IMR-90 (cell line): ENCODE results near the gene RAB20. TPM values are rescaled to one million over a fixed set of nuclear protein-coding genes. Genes with fewer than 3 reads are reported as not detected.

Experiments used
- ATAC-seq: fragments of 200-7000 bp; cut with Tn5 transposase; 2 replicates; pipeline ENCODE4 v1.9.1; 2020; ENCODE audit warnings: low read depth, mild to moderate bottlenecking, moderate library complexity
- BruUV-seq: library from RNA; stranded (reverse); fragments of 400-500 nt; replicated peaks from 2 replicates; lab custom pipeline; 2021; lab: Mats Ljungman, UMichigan
- CTCF ChIA-PET: fragments of 300-600 bp; formaldehyde crosslinking; extraction: SDS; loops from one replicate; lab custom pipeline; 2021; ENCODE audit warnings: antibody characterized with exemption; lab: Yijun Ruan, JAX
- POLR2A ChIA-PET: fragments of 300-600 bp; sonication (Branson Sonifier 250); formaldehyde crosslinking; loops from one replicate; lab custom pipeline; 2022; ENCODE audit warnings: antibody characterized with exemption; ENCODE audit not compliant: unreplicated experiment; lab: Charles Lee
- DNase-seq: peaks from one replicate; pipeline ENCODE4 v3.0.0; 2013
- H2AFZ ChIP-seq: replicated peaks from 2 replicates; pipeline ENCODE3; 2013; ENCODE audit warnings: low read length, mild to moderate bottlenecking; ENCODE audit not compliant: poor library complexity
- H2AK5ac ChIP-seq: 2 replicates; pipeline ENCODE4 v1.6.1; 2013; ENCODE audit warnings: low read depth, low read length, inconsistent platforms
- H2AK9ac ChIP-seq: replicated peaks from 2 replicates; pipeline ENCODE3; 2013; ENCODE audit warnings: mild to moderate bottlenecking, low read depth, low read length, moderate library complexity; ENCODE audit not compliant: poor library complexity
- H2BK120ac ChIP-seq: 2 replicates; pipeline ENCODE4 v1.6.1; 2013; ENCODE audit warnings: low read depth, low read length, inconsistent platforms
- H2BK15ac ChIP-seq: 3 replicates; pipeline ENCODE4 v1.6.1; 2013; ENCODE audit warnings: low read depth, low read length, inconsistent platforms
- H2BK20ac ChIP-seq: 2 replicates; pipeline ENCODE4 v1.6.1; 2013; ENCODE audit warnings: low read depth, mild to moderate bottlenecking, inconsistent platforms, low read length, moderate library complexity
- H2BK5ac ChIP-seq: 2 replicates; pipeline ENCODE4 v1.6.1; 2013; ENCODE audit warnings: mild to moderate bottlenecking, low read depth, low read length, inconsistent platforms; ENCODE audit not compliant: poor library complexity, severe bottlenecking
- H3K14ac ChIP-seq: replicated peaks from 2 replicates; pipeline ENCODE4 v1.6.1; 2013; ENCODE audit warnings: low read depth, low read length, inconsistent platforms
- H3K18ac ChIP-seq: 2 replicates; pipeline ENCODE4 v1.6.1; 2013; ENCODE audit warnings: low read depth, low read length, control low read depth
- H3K23ac ChIP-seq: 2 replicates; pipeline ENCODE4 v1.6.1; 2013; ENCODE audit warnings: low read depth, low read length, inconsistent platforms
- H3K27ac ChIP-seq: 2 replicates; pipeline ENCODE4 v1.5.1; 2013; ENCODE audit warnings: mild to moderate bottlenecking, control low read depth, low read length; ENCODE audit not compliant: insufficient read depth
- H3K27me3 ChIP-seq: 2 replicates; pipeline ENCODE4 v1.6.1; 2013; ENCODE audit warnings: low read length; ENCODE audit not compliant: control insufficient read depth, insufficient read depth
- H3K36me3 ChIP-seq: 2 replicates; pipeline ENCODE4 v1.6.1; 2013; ENCODE audit warnings: low read length, mixed read lengths; ENCODE audit not compliant: control insufficient read depth, insufficient read depth
- H3K4ac ChIP-seq: 2 replicates; pipeline ENCODE4 v1.6.1; 2013; ENCODE audit warnings: low read depth, low read length, inconsistent platforms
- H3K4me1 ChIP-seq: 2 replicates; pipeline ENCODE4 v1.6.1; 2013; ENCODE audit warnings: low read length, mixed read lengths; ENCODE audit not compliant: control insufficient read depth, insufficient read depth
- H3K4me2 ChIP-seq: 2 replicates; pipeline ENCODE4 v1.6.1; 2013; ENCODE audit warnings: low read depth, mild to moderate bottlenecking, control low read depth, low read length, moderate library complexity
- H3K4me3 ChIP-seq: 2 replicates; pipeline ENCODE4 v1.5.1; 2013; ENCODE audit warnings: low read depth, mild to moderate bottlenecking, control low read depth, low read length, moderate library complexity; ENCODE audit not compliant: insufficient read depth
- H3K56ac ChIP-seq: 2 replicates; pipeline ENCODE4 v1.6.1; 2013; ENCODE audit warnings: low read length, inconsistent platforms; ENCODE audit not compliant: insufficient read depth; ENCODE audit errors: extremely low read depth
- H3K79me1 ChIP-seq, 2 experiments: 2 replicates each; pipeline ENCODE4 v1.6.1; 2013; ENCODE audit warnings: low read length in 2 of 2, inconsistent platforms in 1 of 2, low read depth in 1 of 2
- H3K9ac ChIP-seq: 2 replicates; pipeline ENCODE4 v1.6.1; 2013; ENCODE audit warnings: low read depth, low read length, control low read depth
- H3K9me1 ChIP-seq: 2 replicates; pipeline ENCODE4 v1.6.1; 2013; ENCODE audit warnings: low read length, inconsistent platforms; ENCODE audit not compliant: insufficient read depth
- H3K9me3 ChIP-seq: 2 replicates; pipeline ENCODE4 v1.6.1; 2013; ENCODE audit warnings: low read length; ENCODE audit not compliant: control insufficient read depth, insufficient read depth
- H4K20me1 ChIP-seq: 2 replicates; pipeline ENCODE4 v1.6.1; 2013; ENCODE audit warnings: low read length, inconsistent platforms; ENCODE audit not compliant: insufficient read depth
- H4K5ac ChIP-seq: 2 replicates; pipeline ENCODE4 v1.6.1; 2013; ENCODE audit warnings: mild to moderate bottlenecking, low read depth, low read length, control low read depth
- H4K8ac ChIP-seq, 2 experiments: 2 replicates each; pipeline ENCODE4 v1.6.1; 2013; ENCODE audit warnings: low read depth in 2 of 2, low read length in 2 of 2, control low read depth in 1 of 2, inconsistent platforms in 1 of 2
- H4K91ac ChIP-seq: 2 replicates; pipeline ENCODE4 v1.6.1; 2013; ENCODE audit warnings: low read depth, low read length, inconsistent platforms; ENCODE audit not compliant: insufficient read depth
- BHLHE40 ChIP-seq: fragments of 150-350 bp; IDR thresholded peaks from 2 replicates; pipeline ENCODE4 v1.6.1; 2016; ENCODE audit warnings: mild to moderate bottlenecking, low read depth, low read length
- FOS ChIP-seq: fragments of 150-350 bp; IDR thresholded peaks from 2 replicates; pipeline ENCODE4 v1.6.1; 2016; ENCODE audit warnings: low read depth, low read length
- MAFK ChIP-seq: IDR thresholded peaks from 2 replicates; pipeline ENCODE4 v1.6.1; 2012; ENCODE audit warnings: low read depth, low read length, improper control_type of control experiment
- POLR2A ChIP-seq: IDR thresholded peaks from 2 replicates; pipeline ENCODE4 v1.6.1; 2012; ENCODE audit warnings: mild to moderate bottlenecking, low read depth, low read length
- RFX5 ChIP-seq: IDR thresholded peaks from 2 replicates; pipeline ENCODE4 v1.8.0; 2012; ENCODE audit warnings: low read depth, mild to moderate bottlenecking, low read length, moderate library complexity
- WGBS, 2 experiments: methylation state at CpG; one replicate each; pipeline versions ENCODE4 v1.1.5 to v1.1.7; 2013; ENCODE audit warnings: missing lambda C conversion rate in 2 of 2; ENCODE audit not compliant: insufficient read length in 1 of 2; ENCODE audit errors: extremely low coverage in 2 of 2; 5-methylcytosine and 5-hydroxymethylcytosine counted together
- dilution Hi-C: fragments of 300-500 bp; cut with HindIII; formaldehyde crosslinking; loops from one replicate; pipeline ENCODE4 v1.14.3; 2018; ENCODE audit warnings: low sequenced_read_pairs; ENCODE audit not compliant: unreplicated experiment
- in situ Hi-C: fragments of 300-500 bp; cut with MboI; formaldehyde crosslinking; loops from 3 replicates; pipeline ENCODE4 v1.14.3; 2019; ENCODE audit warnings: low sequenced_read_pairs, inconsistent platforms, mixed read lengths
- intact Hi-C: fragments of 100-400 bp; cut with micrococcal nuclease; formaldehyde crosslinking; loops from 2 replicates; pipeline ENCODE4 v1.10.0; 2022
- polyA plus RNA-seq, 3 experiments: library from polyadenylated mRNA; depleted of rRNA; stranded (reverse); fragments of >200 nt; gene quantifications; 2 replicates each; pipeline ENCODE4 v1.2.3, GENCODE V29; 2012; ENCODE audit warnings: low replicate concordance in 1 of 3
- total RNA-seq: library from RNA; depleted of rRNA; stranded (reverse); fragments of >200 nt; gene quantifications from 2 replicates; pipeline ENCODE4 v1.2.3, GENCODE V29; 2012

The RAB20 gene
- total and polyA plus RNA-seq, 2 of the 4 experiments (the other 2 are of a cell fraction): 3.8 to 5.1 TPM

GRCh38 chr13:110476220-110476617, 85.3 kb downstream of the RAB20 start:
- no peak overlapping the region for H3K9ac ChIP-seq
- dilution Hi-C loops: no loop called here
- H2AFZ ChIP-seq: no peak overlapping the region
- no peak overlapping the region for H4K8ac ChIP-seq
- no peak overlapping the region for H3K56ac ChIP-seq
- H3K79me1 ChIP-seq: peaks cover 22 to 23% of the 10 kb centered on the region in 2 experiments; a peak in 3 of 4 replicates
- ATAC-seq (no peak), DNase-seq (no peak)
- H3K4me2 ChIP-seq: no peak overlapping the region
- H3K4me1 ChIP-seq: no peaks in the 10 kb centered on the region
- peaks cover 11% of the 10 kb centered on the region for H3K9me1 ChIP-seq
- no peak overlapping the region for H2BK120ac ChIP-seq
- ChIA-PET POLR2A (no interaction called here), CTCF (no interaction called here)
- no peaks in the 10 kb centered on the region for H3K9me3 ChIP-seq
- no peak overlapping the region for H3K4ac ChIP-seq
- no peaks in the 10 kb centered on the region for H3K27me3 ChIP-seq
- peaks cover 11% of the 10 kb centered on the region for H4K20me1 ChIP-seq
- no peak overlapping the region for H2BK20ac ChIP-seq
- no peak overlapping the region for H2AK5ac ChIP-seq
- H4K91ac ChIP-seq: no peak overlapping the region
- H2BK5ac ChIP-seq: no peak overlapping the region
- no peak overlapping the region for H2AK9ac ChIP-seq
- no TSS peak for BruUV-seq
- H3K27ac ChIP-seq: no peak overlapping the region
- TF ChIP-seq FOS (no peak), POLR2A (no peak), RFX5 (no peak), BHLHE40 (no peak), MAFK (no peak)
- H3K4me3 ChIP-seq: no peak overlapping the region
- no peak overlapping the region for H2BK15ac ChIP-seq
- 84% methylated on average over 7 of the region's 12 CpGs; no CpG with 5 or more reads in 1 of the 2 experiments for WGBS, 2 experiments
- no peak overlapping the region for H4K5ac ChIP-seq
- peaks cover 77% of the 10 kb centered on the region for H3K36me3 ChIP-seq
- H3K23ac ChIP-seq: no peak overlapping the region
- intact Hi-C loops: no loop called here
- no peak overlapping the region for H3K18ac ChIP-seq
- in situ Hi-C loops: no loop called here
- no peak overlapping the region for H3K14ac ChIP-seq
